H9 (cell line): ENCODE results near the gene SYTL1. TPM values are rescaled to one million over a fixed set of nuclear protein-coding genes. Genes with fewer than 3 reads are reported as not detected.

ENCODE experiments used
- DNase-seq: peaks from one replicate; pipeline ENCODE4 v3.0.0-alpha.2; 2017
- H2AFZ ChIP-seq: one replicate; pipeline ENCODE4 v1.6.1; 2013; ENCODE audit warnings: mild to moderate bottlenecking, low read length, control low read depth, moderate library complexity
- H2AK5ac ChIP-seq: 2 replicates; pipeline ENCODE4 v1.6.1; 2013; ENCODE audit warnings: low read length, control low read depth, mixed read lengths; ENCODE audit not compliant: insufficient read length
- H2BK120ac ChIP-seq: one replicate; pipeline ENCODE4 v1.6.1; 2013; ENCODE audit warnings: low read depth, mild to moderate bottlenecking, low read length, control low read depth, inconsistent platforms; ENCODE audit not compliant: poor library complexity, severe bottlenecking
- H2BK12ac ChIP-seq: 2 replicates; pipeline ENCODE4 v1.6.1; 2013; ENCODE audit warnings: low read length, control low read depth, mixed read lengths, low read depth; ENCODE audit not compliant: insufficient read length
- H2BK15ac ChIP-seq: 2 replicates; pipeline ENCODE4 v1.6.1; 2013; ENCODE audit warnings: low read depth, low read length, control low read depth
- H2BK20ac ChIP-seq: one replicate; pipeline ENCODE4 v1.6.1; 2013; ENCODE audit warnings: low read depth, mild to moderate bottlenecking, low read length, control low read depth, inconsistent platforms; ENCODE audit not compliant: poor library complexity, severe bottlenecking
- H2BK5ac ChIP-seq: 2 replicates; pipeline ENCODE4 v1.6.1; 2013; ENCODE audit warnings: low read length, control low read depth, mixed read lengths; ENCODE audit not compliant: insufficient read length
- H3K14ac ChIP-seq: 2 replicates; pipeline ENCODE4 v1.6.1; 2013; ENCODE audit warnings: low read length, control low read depth; ENCODE audit not compliant: insufficient read depth
- H3K18ac ChIP-seq: 2 replicates; pipeline ENCODE4 v1.6.1; 2013; ENCODE audit warnings: low read depth, mild to moderate bottlenecking, mixed read lengths, low read length, control low read depth; ENCODE audit not compliant: insufficient read length
- H3K23ac ChIP-seq: 2 replicates; pipeline ENCODE4 v1.6.1; 2013; ENCODE audit warnings: low read length, control low read depth, mixed read lengths, low read depth; ENCODE audit not compliant: insufficient read length
- H3K23me2 ChIP-seq: 2 replicates; pipeline ENCODE4 v1.6.1; 2013; ENCODE audit warnings: low read depth, mild to moderate bottlenecking, mixed read lengths, low read length, control low read depth; ENCODE audit not compliant: insufficient read length, poor library complexity, severe bottlenecking
- H3K27ac ChIP-seq: 2 replicates; pipeline ENCODE4 v1.5.1; 2013; ENCODE audit warnings: low read length, control low read depth, mixed read lengths, low read depth; ENCODE audit not compliant: insufficient read length
- H3K27me3 ChIP-seq: 2 replicates; pipeline ENCODE4 v1.6.1; 2013; ENCODE audit warnings: low read length, control low read depth, inconsistent platforms; ENCODE audit not compliant: insufficient read depth
- H3K4ac ChIP-seq: 2 replicates; pipeline ENCODE4 v1.6.1; 2013; ENCODE audit warnings: low read depth, mild to moderate bottlenecking, control low read depth, inconsistent platforms, low read length, moderate library complexity
- H3K4me1 ChIP-seq: 2 replicates; pipeline ENCODE4 v1.6.1; 2013; ENCODE audit warnings: low read length, control low read depth, inconsistent platforms; ENCODE audit not compliant: insufficient read depth
- H3K4me2 ChIP-seq: 2 replicates; pipeline ENCODE4 v1.6.1; 2013; ENCODE audit warnings: low read length, control low read depth, mixed read lengths; ENCODE audit not compliant: insufficient read length, insufficient read depth
- H3K56ac ChIP-seq: 2 replicates; pipeline ENCODE4 v1.6.1; 2013; ENCODE audit warnings: low read depth, mild to moderate bottlenecking, mixed read lengths, low read length, control low read depth; ENCODE audit not compliant: insufficient read length
- H3K79me1 ChIP-seq: 2 replicates; pipeline ENCODE4 v1.6.1; 2013; ENCODE audit warnings: low read depth, mild to moderate bottlenecking, moderate library complexity, low read length, control low read depth, inconsistent platforms; ENCODE audit not compliant: insufficient read depth, poor library complexity, severe bottlenecking
- H3K79me2 ChIP-seq: 2 replicates; pipeline ENCODE4 v1.6.1; 2013; ENCODE audit warnings: low read length, control low read depth, inconsistent platforms; ENCODE audit not compliant: insufficient read depth
- H3K9ac ChIP-seq: 2 replicates; pipeline ENCODE4 v1.6.1; 2013; ENCODE audit warnings: low read length, control low read depth, mixed read lengths; ENCODE audit not compliant: insufficient read length; ENCODE audit errors: extremely low read depth
- H3K9me3 ChIP-seq: one replicate; pipeline ENCODE4 v1.6.1; 2013; ENCODE audit warnings: low read depth, low read length, inconsistent platforms; ENCODE audit not compliant: control insufficient read depth
- H3T11ph ChIP-seq: one replicate; pipeline ENCODE4 v1.6.1; 2013; ENCODE audit warnings: mild to moderate bottlenecking, low read length, control low read depth, inconsistent platforms
- H4K20me1 ChIP-seq: one replicate; pipeline ENCODE4 v1.6.1; 2013; ENCODE audit not compliant: control insufficient read depth, insufficient read length, insufficient read depth
- H4K5ac ChIP-seq: 2 replicates; pipeline ENCODE4 v1.6.1; 2013; ENCODE audit warnings: low read depth, mild to moderate bottlenecking, mixed read lengths, low read length, control low read depth; ENCODE audit not compliant: insufficient read length
- H4K8ac ChIP-seq: replicated peaks from 2 replicates; pipeline ENCODE4 v1.6.1; 2013; ENCODE audit warnings: low read length, control low read depth, mixed read lengths, low read depth; ENCODE audit not compliant: insufficient read length
- H4K91ac ChIP-seq: 2 replicates; pipeline ENCODE4 v1.6.1; 2013; ENCODE audit warnings: low read depth, mild to moderate bottlenecking, moderate library complexity, mixed read lengths, low read length, control low read depth; ENCODE audit not compliant: insufficient read length
- H3K27ac Mint-ChIP-seq, 3 experiments: 2 replicates in 2 of 3; 3 replicates in 1 of 3; pipeline ENCODE4 v1.8.0; 2020 to 2021; ENCODE audit warnings: mixed read lengths in 3 of 3, mild to moderate bottlenecking in 1 of 3, moderate library complexity in 1 of 3
- H3K27me3 Mint-ChIP-seq: 2 replicates; pipeline ENCODE4 v1.8.0; 2021; ENCODE audit warnings: low read depth, mild to moderate bottlenecking, moderate library complexity, mixed read lengths
- H3K36me3 Mint-ChIP-seq, 3 experiments: 2 replicates in 2 of 3; 3 replicates in 1 of 3; pipeline ENCODE4 v1.8.0; 2020 to 2021; ENCODE audit warnings: low read depth in 3 of 3, mixed read lengths in 3 of 3; ENCODE audit not compliant: insufficient read depth in 1 of 3
- H3K4me1 Mint-ChIP-seq, 2 experiments: 2 replicates each; pipeline ENCODE4 v1.8.0; 2020; ENCODE audit warnings: mixed read lengths in 2 of 2
- H3K4me3 Mint-ChIP-seq, 2 experiments: 2 replicates in 1 of 2; 3 replicates in 1 of 2; pipeline ENCODE4 v1.8.0; 2020 to 2021; ENCODE audit warnings: mild to moderate bottlenecking in 2 of 2, mixed read lengths in 2 of 2, moderate library complexity in 1 of 2
- H3K9me3 Mint-ChIP-seq, 2 experiments: 2 replicates in 1 of 2; 3 replicates in 1 of 2; pipeline ENCODE4 v1.8.0; 2020; ENCODE audit warnings: mild to moderate bottlenecking in 2 of 2, mixed read lengths in 2 of 2, moderate library complexity in 1 of 2
- CTCF ChIP-seq: fragments of 200-600 bp; sonication (generic); conservative IDR thresholded peaks from 3 replicates; pipeline ENCODE4 v1.8.0; 2021; ENCODE audit warnings: antibody characterized with exemption, mild to moderate bottlenecking
- WGBS: extraction: QIAGEN DNeasy Blood & Tissue Kit; methylation state at CpG from one replicate; pipeline ENCODE4 v1.1.7; 2013; ENCODE audit warnings: missing lambda C conversion rate, low lambda C conversion rate, mixed read lengths; ENCODE audit not compliant: insufficient read length; ENCODE audit errors: extremely low coverage; 5-methylcytosine and 5-hydroxymethylcytosine counted together
- total RNA-seq: library from RNA; stranded (reverse); gene quantifications from 2 replicates; pipeline ENCODE4 v1.2.1, GENCODE V29; 2021

Gene SYTL1
- total RNA-seq, 1 experiment from 2014 or later, result 12.0 TPM

- no peaks in the 10 kb centered on the region for H3K79me1 ChIP-seq
- H2AFZ ChIP-seq, result no peak overlapping the region
- Mint-ChIP-seq H3K36me3 (no peaks in the 10 kb centered on the region), H3K9me3 (no peaks in the 10 kb centered on the region), H3K4me3 (no peak overlapping the region), H3K27me3 (peaks cover 11% of the 10 kb centered on the region), H3K27ac (peak overlapping the region in 1 of 3 experiments; percentile 70; a peak in 1 of 7 replicates), H3K4me1 (peaks cover 3 to 25% of the 10 kb centered on the region in 2 experiments)
- H3K23me2 ChIP-seq, result peaks cover 2% of the 10 kb centered on the region
- H3K18ac ChIP-seq, result no peak overlapping the region
- H4K20me1 ChIP-seq, result no peaks in the 10 kb centered on the region
- WGBS, result no CpG with 5 or more reads among the region's 19 CpGs
- H2BK20ac ChIP-seq, result no peak overlapping the region
- H2BK12ac ChIP-seq, result no peak overlapping the region
- no peak overlapping the region for H2BK15ac ChIP-seq
- H3K4ac ChIP-seq, result no peak overlapping the region
- no peak overlapping the region for H3K4me2 ChIP-seq
- no peak overlapping the region for H4K91ac ChIP-seq
- no peak overlapping the region for H3K27ac ChIP-seq
- H3K9me3 ChIP-seq, result no peaks in the 10 kb centered on the region
- no peak overlapping the region for H2BK120ac ChIP-seq
- H3K79me2 ChIP-seq, result no peaks in the 10 kb centered on the region
- no peak overlapping the region for H3T11ph ChIP-seq
- H4K5ac ChIP-seq, result no peak overlapping the region
- H2AK5ac ChIP-seq, result no peak overlapping the region
- no peak overlapping the region for H4K8ac ChIP-seq
- H3K4me1 ChIP-seq, result no peaks in the 10 kb centered on the region; the same call in 1 of the 2 replicates
- H2BK5ac ChIP-seq, result no peak overlapping the region
- TF ChIP-seq CTCF, result no peak
- H3K23ac ChIP-seq, result no peak overlapping the region
- H3K56ac ChIP-seq, result no peak overlapping the region
- no peak overlapping the region; the same call in 1 of the 2 replicates for H3K14ac ChIP-seq
- no peak for DNase-seq
- no peak overlapping the region for H3K9ac ChIP-seq
- H3K27me3 ChIP-seq, result no peaks in the 10 kb centered on the region
Observed at GRCh38 chr1:27372022-27372807, 30.4 kb downstream of the SYTL1 start.
